Muscle layer of colon (tissue), 2 donors: Measurements from ENCODE around the gene MAP3K5.

Source experiments
- H3K27ac ChIP-seq: one replicate; pipeline ENCODE4 v1.7.0; 2013; ENCODE audit warnings: low read depth, mild to moderate bottlenecking, low read length, moderate library complexity
- H3K27me3 ChIP-seq, 2 donors: one replicate each; pipeline ENCODE4 v1.7.0; 2013; ENCODE audit warnings: low read length in 2 of 2, mild to moderate bottlenecking in 2 of 2; ENCODE audit not compliant: insufficient read depth in 2 of 2, control insufficient read depth in 1 of 2
- H3K36me3 ChIP-seq: one replicate; pipeline ENCODE4 v1.7.0; 2013; ENCODE audit warnings: mild to moderate bottlenecking, low read length; ENCODE audit not compliant: insufficient read depth
- H3K4me1 ChIP-seq: one replicate; pipeline ENCODE4 v1.7.0; 2013; ENCODE audit warnings: mild to moderate bottlenecking, low read length; ENCODE audit not compliant: insufficient read depth
- H3K4me3 ChIP-seq, 2 donors: one replicate each; pipeline ENCODE4 v1.7.0; 2013; ENCODE audit warnings: low read length in 2 of 2, low read depth in 1 of 2, mild to moderate bottlenecking in 1 of 2, moderate library complexity in 1 of 2
- H3K9ac ChIP-seq: one replicate; pipeline ENCODE4 v1.7.0; 2013; ENCODE audit warnings: low read length
- H3K9me3 ChIP-seq: one replicate; pipeline ENCODE4 v1.7.0; 2013; ENCODE audit warnings: mild to moderate bottlenecking, low read length
- donor health status: abdominal sarcoma.
- donor health status: Adenocarcinoma of cecum.

MAP3K5 gene

GRCh38 chr6:136812174-136812573 is 19.9 kb upstream of the MAP3K5 start:
- H3K4me3 ChIP-seq = no peak overlapping the region
- H3K27ac ChIP-seq = no peak overlapping the region
- H3K9me3 ChIP-seq = no peaks in the 10 kb centered on the region
- H3K27me3 ChIP-seq = no peaks in the 10 kb centered on the region
- H3K36me3 ChIP-seq = no peaks in the 10 kb centered on the region
- H3K4me1 ChIP-seq = no peaks in the 10 kb centered on the region
- H3K9ac ChIP-seq = no peak overlapping the region

GRCh38 chr6:136811272-136811671 is 19.0 kb upstream of the MAP3K5 start:
- Histone ChIP-seq H3K9ac (no peak overlapping the region), H3K27me3 (no peaks in the 10 kb centered on the region), H3K36me3 (no peaks in the 10 kb centered on the region), H3K4me3 (no peak overlapping the region), H3K4me1 (no peaks in the 10 kb centered on the region), H3K27ac (no peak overlapping the region), H3K9me3 (no peaks in the 10 kb centered on the region)

GRCh38 chr6:136809091-136809860 is 17.0 kb upstream of the MAP3K5 start:
- Histone ChIP-seq H3K4me3 (no peak overlapping the region), H3K27ac (no peak overlapping the region), H3K27me3 (no peaks in the 10 kb centered on the region), H3K4me1 (no peaks in the 10 kb centered on the region), H3K9ac (no peak overlapping the region), H3K36me3 (no peaks in the 10 kb centered on the region), H3K9me3 (no peaks in the 10 kb centered on the region)

- H3K4me1 ChIP-seq = no peaks in the 10 kb centered on the region
- no peaks in the 10 kb centered on the region for H3K27me3 ChIP-seq
Observed at GRCh38 chr6:136803608-136804007, 11.3 kb upstream of the MAP3K5 start.

GRCh38 chr6:136801581-136801980 is 9.3 kb upstream of the MAP3K5 start:
- Histone ChIP-seq H3K9ac (no peak overlapping the region), H3K27ac (no peak overlapping the region), H3K4me3 (no peak overlapping the region), H3K27me3 (no peaks in the 10 kb centered on the region), H3K4me1 (no peaks in the 10 kb centered on the region), H3K36me3 (no peaks in the 10 kb centered on the region), H3K9me3 (no peaks in the 10 kb centered on the region)

More at GRCh38 chr6:136803608-136804007, 11.3 kb upstream of the MAP3K5 start:
- Histone ChIP-seq H3K9ac (no peak overlapping the region), H3K4me3 (no peak overlapping the region), H3K36me3 (no peaks in the 10 kb centered on the region), H3K27ac (no peak overlapping the region), H3K9me3 (no peaks in the 10 kb centered on the region)

- no peaks in the 10 kb centered on the region for H3K9me3 ChIP-seq
Observed at GRCh38 chr6:136798044-136798443, 5.8 kb upstream of the MAP3K5 start.

GRCh38 chr6:136795996-136796395 is 3.7 kb upstream of the MAP3K5 start:
- Histone ChIP-seq H3K9me3 (no peaks in the 10 kb centered on the region), H3K4me3 (no peak overlapping the region), H3K9ac (no peak overlapping the region), H3K27me3 (no peaks in the 10 kb centered on the region), H3K27ac (no peak overlapping the region), H3K4me1 (peaks cover 4% of the 10 kb centered on the region), H3K36me3 (no peaks in the 10 kb centered on the region)

More at GRCh38 chr6:136798044-136798443, 5.8 kb upstream of the MAP3K5 start:
- peaks cover 4% of the 10 kb centered on the region for H3K4me1 ChIP-seq
- no peak overlapping the region for H3K27ac ChIP-seq
- no peak overlapping the region for H3K9ac ChIP-seq
- no peak overlapping the region for H3K4me3 ChIP-seq
- H3K36me3 ChIP-seq = no peaks in the 10 kb centered on the region
- no peaks in the 10 kb centered on the region for H3K27me3 ChIP-seq

- Histone ChIP-seq H3K4me1 (peaks cover 4% of the 10 kb centered on the region), H3K9me3 (no peaks in the 10 kb centered on the region), H3K27ac (no peak overlapping the region), H3K36me3 (no peaks in the 10 kb centered on the region), H3K9ac (no peak overlapping the region), H3K27me3 (no peaks in the 10 kb centered on the region), H3K4me3 (no peak overlapping the region)
Observed at GRCh38 chr6:136795386-136795785, 3.1 kb upstream of the MAP3K5 start.

GRCh38 chr6:136793363-136793762 is 1.1 kb upstream of the MAP3K5 start:
- Histone ChIP-seq H3K9ac (peak overlapping the region; percentile 50), H3K9me3 (no peaks in the 10 kb centered on the region), H3K4me1 (peaks cover 4% of the 10 kb centered on the region), H3K36me3 (no peaks in the 10 kb centered on the region), H3K4me3 (peak overlapping the region; percentile 87 to 88), H3K27ac (peak overlapping the region; percentile 87), H3K27me3 (no peaks in the 10 kb centered on the region)

GRCh38 chr6:136792095-136792409 is 225 bp downstream of the MAP3K5 start:
- Histone ChIP-seq H3K9me3 (no peaks in the 10 kb centered on the region), H3K4me3 (peak overlapping the region; percentile 87 to 88), H3K36me3 (no peaks in the 10 kb centered on the region), H3K4me1 (peaks cover 8% of the 10 kb centered on the region), H3K9ac (no peak overlapping the region), H3K27ac (peak overlapping the region; percentile 74), H3K27me3 (no peaks in the 10 kb centered on the region)

- Histone ChIP-seq H3K36me3 (no peaks in the 10 kb centered on the region), H3K9me3 (no peaks in the 10 kb centered on the region), H3K27ac (peak overlapping the region; percentile 74), H3K4me3 (peak overlapping the region; percentile 67 to 87), H3K4me1 (peaks cover 8% of the 10 kb centered on the region), H3K27me3 (no peaks in the 10 kb centered on the region), H3K9ac (peak overlapping the region; percentile 38)
Observed at GRCh38 chr6:136791296-136792094, 782 bp downstream of the MAP3K5 start.
